ENCODE results near the gene SPRR1B. TPM values are rescaled to one million over a fixed set of nuclear protein-coding genes. Genes with fewer than 3 reads are reported as not detected.

The SPRR1B gene
- total and polyA plus RNA-seq, 10 donors = 0.30 to 1.2 TPM; not detected in 8

DNA sequence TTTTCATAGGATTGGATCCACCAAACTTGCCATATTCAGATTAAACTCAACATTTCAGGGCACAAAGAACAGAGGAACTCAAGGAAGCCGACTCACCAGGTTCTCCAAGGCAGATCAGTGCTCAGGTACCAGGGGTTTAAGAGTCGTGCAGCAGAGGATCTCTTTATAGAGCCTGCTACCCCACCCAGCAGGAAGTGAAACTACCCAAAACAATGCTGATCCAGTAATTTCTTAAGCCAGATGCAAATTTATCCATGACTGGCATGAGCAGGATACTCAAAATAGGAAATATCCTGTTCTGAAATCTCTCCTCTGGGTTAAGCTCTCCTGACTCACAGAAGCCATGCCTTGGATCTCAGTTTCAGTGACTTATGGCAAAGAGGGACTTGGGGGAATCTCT is 26.4 kb downstream of the SPRR1B start, which contains the start of gene SPRR2A:
Gene SPRR2A, minus strand, starts transcription at position 138 of the 400 bp plus-strand sequence. CDS start 777 bp downstream, outside the sequence.
- no peak within 1 kb of the TSS for H3K4me3 ChIP-seq
- 46 to 69% (median 58%) methylated on average over 2 of the region's 2 CpGs for WGBS, 5 donors
- H3K27me3 ChIP-seq (replicated peaks in 1 of 7) = peaks cover 0 to 25% (median 0%) of the 10 kb centered on the region in 7 donors
- DNase-seq = no peak
- no peaks in the 10 kb centered on the region for H3K36me3 ChIP-seq
- intact Hi-C loops (cut with DNase I; ENCODE audit: low total_unique reads) = no loop called here
- no peak for TF ChIP-seq POLR2AphosphoS5 (IDR thresholded peaks at IDR 0.05)
- TF ChIP-seq POLR2A (IDR thresholded peaks at IDR 0.05) = no peak
- TF ChIP-seq, protein P1, sequence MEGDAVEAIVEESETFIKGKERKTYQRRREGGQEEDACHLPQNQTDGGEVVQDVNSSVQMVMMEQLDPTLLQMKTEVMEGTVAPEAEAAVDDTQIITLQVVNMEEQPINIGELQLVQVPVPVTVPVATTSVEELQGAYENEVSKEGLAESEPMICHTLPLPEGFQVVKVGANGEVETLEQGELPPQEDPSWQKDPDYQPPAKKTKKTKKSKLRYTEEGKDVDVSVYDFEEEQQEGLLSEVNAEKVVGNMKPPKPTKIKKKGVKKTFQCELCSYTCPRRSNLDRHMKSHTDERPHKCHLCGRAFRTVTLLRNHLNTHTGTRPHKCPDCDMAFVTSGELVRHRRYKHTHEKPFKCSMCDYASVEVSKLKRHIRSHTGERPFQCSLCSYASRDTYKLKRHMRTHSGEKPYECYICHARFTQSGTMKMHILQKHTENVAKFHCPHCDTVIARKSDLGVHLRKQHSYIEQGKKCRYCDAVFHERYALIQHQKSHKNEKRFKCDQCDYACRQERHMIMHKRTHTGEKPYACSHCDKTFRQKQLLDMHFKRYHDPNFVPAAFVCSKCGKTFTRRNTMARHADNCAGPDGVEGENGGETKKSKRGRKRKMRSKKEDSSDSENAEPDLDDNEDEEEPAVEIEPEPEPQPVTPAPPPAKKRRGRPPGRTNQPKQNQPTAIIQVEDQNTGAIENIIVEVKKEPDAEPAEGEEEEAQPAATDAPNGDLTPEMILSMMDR (IDR thresholded peaks at IDR 0.05 in 8 of 11, conservative IDR thresholded peaks at IDR 0.05 in 3 of 11) = no peak
- peaks cover 0 to 4% (median 0%) of the 10 kb centered on the region in 8 donors for H3K9me3 ChIP-seq
- H3K4me1 ChIP-seq = no peaks in the 10 kb centered on the region
- H3K27ac ChIP-seq = no peak within 1 kb of the TSS

DNA sequence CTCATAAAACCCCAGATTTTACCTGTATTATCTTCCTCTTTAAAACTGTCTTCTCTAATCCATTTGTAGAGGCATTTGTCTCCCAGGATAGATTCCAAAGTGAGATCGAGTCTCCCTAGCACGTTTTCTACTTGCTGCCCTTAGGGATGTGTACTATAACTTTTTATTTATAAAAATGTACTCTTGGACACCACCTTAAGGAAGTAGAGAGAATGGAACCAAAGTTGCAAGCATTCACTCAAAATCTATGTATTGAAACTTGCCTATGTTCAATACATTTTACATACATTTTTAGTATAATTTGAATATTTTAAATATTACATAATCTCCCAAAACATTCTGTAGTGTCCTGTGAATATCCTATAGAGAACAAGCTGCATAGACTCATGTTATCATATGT is 27.2 kb downstream of the SPRR1B start:
- intact Hi-C loops (cut with DNase I; ENCODE audit: low total_unique reads) = no loop called here
- TF ChIP-seq POLR2AphosphoS5 (IDR thresholded peaks at IDR 0.05) = no peak
- no peak for TF ChIP-seq POLR2A (IDR thresholded peaks at IDR 0.05)
- 63 to 77% (median 73%) methylated on average over 2 of the region's 2 CpGs for WGBS, 5 donors
- no peaks in the 10 kb centered on the region for H3K36me3 ChIP-seq
- DNase-seq = no peak
- H3K27me3 ChIP-seq (replicated peaks in 1 of 7) = peaks cover 0 to 29% (median 0%) of the 10 kb centered on the region in 7 donors
- peaks cover 0 to 3% (median 0%) of the 10 kb centered on the region in 8 donors for H3K9me3 ChIP-seq
- no peak overlapping the region for H3K27ac ChIP-seq
- H3K4me1 ChIP-seq = no peaks in the 10 kb centered on the region
- H3K4me3 ChIP-seq = no peak overlapping the region

DNA sequence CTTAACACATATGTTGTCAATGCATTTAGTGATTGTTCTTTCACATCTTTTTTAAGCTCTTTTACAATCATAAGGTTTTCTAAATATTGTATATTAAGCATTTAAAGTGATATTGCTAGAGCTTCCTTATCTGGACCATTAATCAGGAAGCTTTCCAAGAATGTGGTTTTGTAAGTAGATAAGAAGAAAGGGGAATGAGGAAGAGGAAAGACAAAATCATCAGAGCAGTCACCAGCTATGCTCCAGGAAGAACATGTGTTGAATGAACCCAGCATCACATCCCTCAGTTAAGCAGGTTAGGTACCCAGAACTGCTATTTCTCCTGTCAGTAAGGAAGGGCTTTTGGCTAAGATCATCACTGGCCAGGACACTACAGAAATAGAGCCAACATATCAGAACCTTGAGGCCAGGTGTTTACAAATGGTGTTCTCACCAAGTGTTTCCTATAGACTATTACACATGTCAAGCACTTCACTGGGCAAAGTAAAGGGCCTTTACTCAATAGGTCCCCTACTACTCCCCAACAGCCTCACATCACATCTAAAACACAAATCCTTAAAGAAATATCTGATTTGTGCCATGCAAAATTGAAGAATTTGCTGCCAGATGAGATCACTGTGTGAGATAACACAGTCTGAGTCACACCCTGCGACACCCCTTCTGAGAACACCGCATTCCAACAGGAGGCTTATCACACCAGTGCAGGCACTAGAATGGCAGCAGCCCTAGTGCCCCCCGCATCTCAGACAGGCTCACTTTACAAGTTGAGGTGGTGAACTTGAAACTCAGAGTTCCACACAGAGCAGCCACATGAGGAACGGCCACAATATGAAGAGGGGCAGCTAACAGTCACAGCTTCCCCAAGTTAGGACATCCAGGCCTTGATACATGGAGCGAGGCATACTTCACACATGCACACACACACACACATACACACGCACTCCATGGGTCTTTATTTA is 28.1 kb downstream of the SPRR1B start:
- WGBS, 5 donors = 56 to 72% (median 68%) methylated on average over 6 of the region's 6 CpGs
- Histone ChIP-seq H3K36me3 (no peaks in the 10 kb centered on the region), H3K4me3 (no peak overlapping the region), H3K9me3 (no peaks in the 10 kb centered on the region), H3K4me1 (no peaks in the 10 kb centered on the region), H3K27me3 (replicated peaks in 1 of 7) (peaks cover 0 to 29% (median 0%) of the 10 kb centered on the region in 7 donors), H3K27ac (no peak overlapping the region)
- TF ChIP-seq, protein P1 (IDR thresholded peaks at IDR 0.05 in 8 of 11, conservative IDR thresholded peaks at IDR 0.05 in 3 of 11) = no peak
- no peak for TF ChIP-seq POLR2AphosphoS5 (IDR thresholded peaks at IDR 0.05)
- no peak for TF ChIP-seq POLR2A (IDR thresholded peaks at IDR 0.05)
- intact Hi-C loops (cut with DNase I; ENCODE audit: low total_unique reads) = no loop called here
- DNase-seq = no peak

DNA sequence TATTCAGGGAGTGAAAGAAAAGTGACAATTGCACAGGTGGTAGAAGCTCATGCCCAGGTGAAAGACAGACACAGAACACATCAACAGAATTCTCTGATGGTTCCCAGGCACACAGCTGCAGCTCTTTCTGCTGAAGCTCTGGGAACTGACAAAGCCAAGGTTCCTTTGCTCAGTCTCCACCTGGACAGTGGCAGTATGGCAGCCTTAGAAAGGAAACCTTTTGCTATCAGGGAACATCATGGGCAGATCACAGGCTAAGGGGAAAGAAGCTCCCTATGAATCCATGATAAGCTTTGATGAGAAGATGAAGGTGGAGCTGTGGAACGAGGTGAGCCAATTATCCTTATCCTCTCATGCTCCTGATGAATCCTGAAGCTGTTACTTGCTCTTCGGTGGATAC is 39.2 kb downstream of the SPRR1B start:
- no peak overlapping the region for H3K27ac ChIP-seq
- DNase-seq = no peak
- H3K4me1 ChIP-seq = no peaks in the 10 kb centered on the region
- intact Hi-C loops (cut with DNase I; ENCODE audit: low total_unique reads) = no loop called here
- H3K36me3 ChIP-seq = no peaks in the 10 kb centered on the region
- WGBS, 5 donors = 66 to 88% (median 76%) methylated on average over 2 of the region's 2 CpGs
- TF ChIP-seq POLR2AphosphoS5 (IDR thresholded peaks at IDR 0.05) (no peak), POLR2A (IDR thresholded peaks at IDR 0.05) (no peak)
- TF ChIP-seq, protein P1 (IDR thresholded peaks at IDR 0.05 in 8 of 11, conservative IDR thresholded peaks at IDR 0.05 in 3 of 11) = no peak
- no peaks in the 10 kb centered on the region for H3K9me3 ChIP-seq
- H3K4me3 ChIP-seq = no peak overlapping the region
- peaks cover 0 to 4% (median 0%) of the 10 kb centered on the region in 7 donors for H3K27me3 ChIP-seq (replicated peaks in 1 of 7)
